ENCODE measurements around the gene PHLPP1.

GRCh38 chr18:62683935-62684334 lies 31.4 kb upstream of the PHLPP1 start:
- TF ChIP-seq ZNF121 (CRISPR knock-in tag; conservative IDR thresholded peaks at IDR 0.05) (no peak), CBX3 (IDR thresholded peaks at IDR 0.05; ENCODE audit: borderline replicate concordance in 1 of 2, low read length in 2 of 2) (no peak), STAG1 (CRISPR knock-in tag; IDR thresholded peaks at IDR 0.05; ENCODE audit: borderline replicate concordance) (no peak), CHD2 (IDR thresholded peaks at IDR 0.05; ENCODE audit: low read depth, low read length) (no peak), NFYB (IDR thresholded peaks at IDR 0.05; ENCODE audit: extremely low read depth, insufficient read length) (no peak), ZNF347 (CRISPR knock-in tag; IDR thresholded peaks at IDR 0.05; ENCODE audit: low read depth) (no peak), ESRRA (IDR thresholded peaks at IDR 0.05; ENCODE audit: borderline replicate concordance, low read depth) (no peak), BRD4 (IDR thresholded peaks at IDR 0.05) (no peak), ILK (tag; IDR thresholded peaks at IDR 0.05; ENCODE audit: borderline replicate concordance, low read depth) (no peak), CTCF (IDR thresholded peaks at IDR 0.05 in 2 of 3, conservative IDR thresholded peaks at IDR 0.05 in 1 of 3; ENCODE audit: insufficient read depth in 2 of 3, low read depth in 1 of 3, low read length in 3 of 3) (no peak), PHB2 (IDR thresholded peaks at IDR 0.05; ENCODE audit: low read depth) (no peak), CHD1 (IDR thresholded peaks at IDR 0.05; ENCODE audit: low read length) (no peak), IRF1 (CRISPR knock-in tag; IDR thresholded peaks at IDR 0.05; ENCODE audit: borderline replicate concordance) (no peak)
